SHP77 treated with DMSO at 0.1 percent for 48 hours (cell line): ENCODE measurements around the gene GPR37L1.

Source experiments
- DNase-seq: peaks from one replicate; lab custom pipeline; 2025; lab: John Stamatoyannopoulos, UW

The GPR37L1 gene

GRCh38 chr1:202122639-202123335 lies at the start of gene GPR37L1:
TSS of gene GPR37L1 (plus strand) at chr1:202122917. CDS start at chr1:202122964, 47 bp downstream.
- peak; percentile 69 for DNase-seq

GRCh38 chr1:202073206-202073605 lies 49.5 kb upstream of the GPR37L1 start:
- DNase-seq: no peak

- no peak for DNase-seq
Measured at GRCh38 chr1:202074985-202075384, 47.7 kb upstream of the GPR37L1 start.

GRCh38 chr1:202075389-202075788 lies 47.3 kb upstream of the GPR37L1 start:
- DNase-seq: no peak

- no peak for DNase-seq
Measured at GRCh38 chr1:202076050-202076511, 46.6 kb upstream of the GPR37L1 start.

GRCh38 chr1:202078241-202078640 lies 44.5 kb upstream of the GPR37L1 start:
- DNase-seq: no peak

GRCh38 chr1:202081992-202082391 lies 40.7 kb upstream of the GPR37L1 start:
- DNase-seq: no peak

- no peak for DNase-seq
Measured at GRCh38 chr1:202084791-202085681, 37.7 kb upstream of the GPR37L1 start.

- no peak for DNase-seq
Measured at GRCh38 chr1:202085682-202086373, 36.9 kb upstream of the GPR37L1 start.

GRCh38 chr1:202086579-202087350 lies 36.0 kb upstream of the GPR37L1 start:
- no peak for DNase-seq

GRCh38 chr1:202088206-202088605 lies 34.5 kb upstream of the GPR37L1 start:
- no peak for DNase-seq

- DNase-seq: no peak
Measured at GRCh38 chr1:202090994-202091393, 31.7 kb upstream of the GPR37L1 start.

- no peak for DNase-seq
Measured at GRCh38 chr1:202093858-202094257, 28.9 kb upstream of the GPR37L1 start.

- no peak for DNase-seq
Measured at GRCh38 chr1:202101184-202101583, 21.5 kb upstream of the GPR37L1 start.

- no peak for DNase-seq
Measured at GRCh38 chr1:202104073-202104472, 18.6 kb upstream of the GPR37L1 start.

GRCh38 chr1:202105571-202106339 lies 17.0 kb upstream of the GPR37L1 start:
- peak; percentile 72 for DNase-seq

GRCh38 chr1:202106340-202107254 lies 16.1 kb upstream of the GPR37L1 start:
- no peak for DNase-seq

GRCh38 chr1:202107321-202107761 lies 15.4 kb upstream of the GPR37L1 start:
- peak; percentile 61 for DNase-seq
